Colonic mucosa (tissue), 4 donors: ENCODE data around the gene CDK8. TPM values are rescaled to one million over a fixed set of nuclear protein-coding genes. Genes with fewer than 3 reads are reported as not detected.
"Not testable (repeated sequence)": the region's sequence is repeated elsewhere in the genome, so short reads cannot be mapped to it uniquely, and the experiment has no call there.

Source experiments
- DNase-seq: peaks from one replicate; pipeline ENCODE4 v3.0.0-alpha.2; 2020
- H3K27ac ChIP-seq: fragments of 200-600 bp; one replicate; pipeline ENCODE4 v1.8.0; 2021
- H3K27me3 ChIP-seq: fragments of 200-600 bp; one replicate; pipeline ENCODE4 v1.8.0; 2021
- H3K36me3 ChIP-seq: fragments of 200-600 bp; one replicate; pipeline ENCODE4 v1.8.0; 2021
- H3K4me1 ChIP-seq: fragments of 200-600 bp; one replicate; pipeline ENCODE4 v1.8.0; 2021; ENCODE audit warnings: mild to moderate bottlenecking
- H3K4me3 ChIP-seq: fragments of 200-600 bp; one replicate; pipeline ENCODE4 v1.8.0; 2021
- H3K9ac ChIP-seq, 2 donors: one replicate each; pipeline ENCODE4 v1.7.0; 2013; ENCODE audit warnings: control low read depth in 2 of 2, low read depth in 2 of 2, low read length in 2 of 2
- H3K9me3 ChIP-seq: fragments of 200-600 bp; one replicate; pipeline ENCODE4 v1.8.0; 2021
- CTCF ChIP-seq: fragments of 200-600 bp; IDR thresholded peaks from one replicate; pipeline ENCODE4 v1.8.0; 2022; ENCODE audit warnings: antibody characterized with exemption, mild to moderate bottlenecking
- intact Hi-C: fragments of 100-400 bp; cut with DNase I; formaldehyde crosslinking; loops from one replicate; pipeline ENCODE4 v1.14.1; 2022
- total RNA-seq, 2 donors: library from RNA; stranded (reverse); fragmentation: NEBNext Ultra II Directional in 1 of 2; extraction: Animal tissue kit (Norgen Biotek cat#: 25700) in 1 of 2; gene quantifications; one replicate each; pipeline ENCODE4 v1.2.1, GENCODE V29; 2021
- donor health status: healthy.
- donor health status: DM: no; HTN: no; CAD: no.
- donor health status: DM: no; HTN: no; CAD: no.

The CDK8 gene
- total RNA-seq, 2 donors from 2014 or later = 22.7 to 31.8 TPM

GRCh38 chr13:26280822-26281221 lies 26.9 kb downstream of the CDK8 start:
- Histone ChIP-seq H3K4me3 (no peak overlapping the region), H3K9me3 (no peaks in the 10 kb centered on the region), H3K36me3 (no peaks in the 10 kb centered on the region), H3K9ac (no peak overlapping the region), H3K4me1 (no peaks in the 10 kb centered on the region), H3K27me3 (no peaks in the 10 kb centered on the region), H3K27ac (no peak overlapping the region)
- no peak for TF ChIP-seq CTCF
- intact Hi-C loops = no loop called here
- DNase-seq = no peak

GRCh38 chr13:26285911-26286310 lies 32.0 kb downstream of the CDK8 start:
- H3K9ac ChIP-seq, H3K4me3 ChIP-seq, H3K36me3 ChIP-seq, H3K4me1 ChIP-seq, intact Hi-C loops, H3K27me3 ChIP-seq, DNase-seq, H3K9me3 ChIP-seq, H3K27ac ChIP-seq: not testable (repeated sequence)

- intact Hi-C loops, H3K9ac ChIP-seq, H3K36me3 ChIP-seq, H3K27me3 ChIP-seq, H3K4me1 ChIP-seq, DNase-seq, H3K4me3 ChIP-seq, H3K9me3 ChIP-seq, H3K27ac ChIP-seq: not testable (repeated sequence)
Measured at GRCh38 chr13:26288838-26289237, 34.9 kb downstream of the CDK8 start.

- H3K27me3 ChIP-seq = no peaks in the 10 kb centered on the region
- no peak overlapping the region for H3K27ac ChIP-seq
- intact Hi-C loops = no loop called here
- no peak for TF ChIP-seq CTCF
- H3K4me3 ChIP-seq = no peak overlapping the region
- DNase-seq = no peak
- no peaks in the 10 kb centered on the region for H3K9me3 ChIP-seq
- H3K4me1 ChIP-seq = no peaks in the 10 kb centered on the region
- no peaks in the 10 kb centered on the region for H3K36me3 ChIP-seq
- H3K9ac ChIP-seq = no peak overlapping the region
Measured at GRCh38 chr13:26295812-26296211, 41.9 kb downstream of the CDK8 start.

GRCh38 chr13:26299168-26299750 lies 45.3 kb downstream of the CDK8 start:
- Histone ChIP-seq H3K27me3 (no peaks in the 10 kb centered on the region), H3K27ac (no peak overlapping the region), H3K4me1 (no peaks in the 10 kb centered on the region), H3K9me3 (no peaks in the 10 kb centered on the region), H3K9ac (no peak overlapping the region), H3K4me3 (no peak overlapping the region), H3K36me3 (no peaks in the 10 kb centered on the region)
- intact Hi-C loops = no loop called here
- no peak for DNase-seq
- TF ChIP-seq CTCF = no peak

GRCh38 chr13:26300140-26300539 lies 46.2 kb downstream of the CDK8 start:
- no peaks in the 10 kb centered on the region for H3K4me1 ChIP-seq
- H3K4me3 ChIP-seq = no peak overlapping the region
- TF ChIP-seq CTCF = no peak
- no peaks in the 10 kb centered on the region for H3K27me3 ChIP-seq
- H3K9ac ChIP-seq = no peak overlapping the region
- no peak overlapping the region for H3K27ac ChIP-seq
- DNase-seq = no peak
- H3K36me3 ChIP-seq = no peaks in the 10 kb centered on the region
- H3K9me3 ChIP-seq = no peaks in the 10 kb centered on the region
- intact Hi-C loops = no loop called here
